Fibroblast of the conjunctiva (primary cell): ENCODE results near the gene PKNOX1.
"Not testable (repeated sequence)": the region's sequence is repeated elsewhere in the genome, so short reads cannot be mapped to it uniquely, and the experiment has no call there.

Experiments
- DNase-seq: peaks from one replicate; pipeline ENCODE4 v3.0.0-alpha.2; 2010; ENCODE audit warnings: low read depth

The PKNOX1 gene

GRCh38 chr21:42956824-42957630 is 17.3 kb upstream of the PKNOX1 start:
- DNase-seq, result no peak

- not testable (repeated sequence) for DNase-seq
These were observed 16.2 kb upstream of the PKNOX1 start for GRCh38 chr21:42958122-42958521.

DNA sequence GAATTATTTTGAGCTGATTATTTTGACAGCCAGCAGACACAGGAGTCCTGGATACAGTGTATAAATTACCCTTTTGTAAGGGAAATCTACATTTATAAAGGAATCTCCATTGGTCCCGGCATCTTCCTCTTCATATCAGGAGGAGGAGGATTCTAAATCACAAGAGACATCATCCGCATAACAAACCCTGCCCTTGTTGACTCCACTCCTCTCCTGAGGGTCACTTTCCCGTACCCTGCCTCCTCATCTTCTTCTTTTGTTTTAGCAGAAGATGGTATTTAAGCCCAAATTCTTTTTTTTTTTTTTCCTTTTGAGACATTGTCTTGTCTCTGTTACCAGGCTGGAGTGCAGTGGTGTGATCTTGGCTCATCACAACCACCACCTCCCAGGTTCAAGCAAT is 14.6 kb upstream of the PKNOX1 start:
- DNase-seq, result no peak

DNA sequence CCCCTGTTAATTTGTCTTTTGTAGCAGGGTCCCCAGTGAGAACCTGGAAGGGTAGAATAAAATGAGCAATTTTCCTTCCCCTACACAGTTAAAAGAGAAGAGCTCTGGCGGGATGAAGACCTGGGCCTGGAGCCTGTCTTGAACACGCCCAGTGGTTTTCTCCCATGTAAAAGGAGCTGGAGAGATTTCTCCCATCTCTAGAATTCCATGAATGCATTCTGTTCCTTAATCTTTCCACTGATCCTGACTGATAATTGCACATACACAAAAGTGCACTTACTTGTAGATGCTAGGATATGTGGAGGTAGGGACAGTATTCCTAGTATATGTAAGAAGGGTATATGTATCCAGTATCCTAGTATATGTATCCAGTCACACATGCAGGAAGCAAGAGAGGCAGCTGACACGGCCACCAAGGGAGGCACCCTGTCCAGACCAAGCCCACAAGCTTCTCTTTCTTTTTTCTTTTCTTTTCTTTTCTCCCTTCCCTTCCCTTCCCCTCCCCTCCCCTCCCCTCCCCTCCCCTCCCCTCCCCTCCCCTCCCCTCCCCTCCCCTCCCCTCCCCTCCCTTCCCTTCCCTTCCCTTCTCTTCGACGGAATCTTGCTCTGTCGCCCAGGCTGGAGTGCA is 11.9 kb upstream of the PKNOX1 start:
- no peak for DNase-seq

- DNase-seq, result no peak
These were observed 10.3 kb upstream of the PKNOX1 start for GRCh38 chr21:42964086-42964485.

GRCh38 chr21:42964546-42965210 is 9.7 kb upstream of the PKNOX1 start:
- DNase-seq, result no peak

DNA sequence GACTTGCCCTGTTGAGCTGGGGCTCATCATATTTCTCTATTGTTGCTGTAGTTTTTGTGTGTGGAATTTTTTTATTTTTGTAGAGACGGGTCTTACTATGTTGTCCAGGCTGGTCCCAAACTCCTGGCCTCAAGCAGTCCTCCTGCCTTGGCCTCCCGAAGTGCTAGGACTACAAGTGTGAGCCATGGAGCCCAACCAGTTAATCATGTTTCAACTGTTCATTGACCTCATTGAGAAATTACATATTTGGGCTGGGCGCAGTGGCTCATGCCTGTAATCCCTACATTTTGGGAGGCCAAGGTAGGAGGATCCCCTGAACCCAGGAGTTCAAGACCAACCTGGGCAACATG is 9.2 kb upstream of the PKNOX1 start:
- DNase-seq, result no peak

- DNase-seq, result not testable (repeated sequence)
These were observed 6.7 kb upstream of the PKNOX1 start for GRCh38 chr21:42967616-42968015.

GRCh38 chr21:42969193-42969600 is 5.2 kb upstream of the PKNOX1 start:
- no peak for DNase-seq

- DNase-seq, result no peak
These were observed 3.3 kb upstream of the PKNOX1 start for GRCh38 chr21:42970946-42971653.

DNA sequence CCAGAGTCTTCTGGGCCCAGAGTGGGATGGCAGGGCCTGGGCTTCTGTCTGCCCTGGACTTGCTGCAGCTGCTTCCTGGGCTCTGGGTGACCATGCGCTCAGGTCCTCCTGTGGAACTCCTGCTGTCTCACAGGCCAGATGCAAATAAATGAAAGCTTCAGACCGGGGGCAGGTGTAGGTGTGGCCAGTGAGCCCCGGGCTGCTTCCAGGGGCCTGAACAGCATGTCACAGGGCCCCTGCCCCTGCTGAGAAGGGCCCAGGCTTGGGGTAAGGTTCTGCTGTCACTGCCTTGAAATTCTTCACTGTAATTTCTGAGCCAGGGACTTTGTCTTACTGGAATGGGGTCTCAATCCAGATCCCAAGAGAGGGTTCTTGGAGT is 2.5 kb upstream of the PKNOX1 start:
- no peak for DNase-seq

GRCh38 chr21:42973309-42973990 is 912 bp upstream of the PKNOX1 start:
- DNase-seq, result no peak

DNA sequence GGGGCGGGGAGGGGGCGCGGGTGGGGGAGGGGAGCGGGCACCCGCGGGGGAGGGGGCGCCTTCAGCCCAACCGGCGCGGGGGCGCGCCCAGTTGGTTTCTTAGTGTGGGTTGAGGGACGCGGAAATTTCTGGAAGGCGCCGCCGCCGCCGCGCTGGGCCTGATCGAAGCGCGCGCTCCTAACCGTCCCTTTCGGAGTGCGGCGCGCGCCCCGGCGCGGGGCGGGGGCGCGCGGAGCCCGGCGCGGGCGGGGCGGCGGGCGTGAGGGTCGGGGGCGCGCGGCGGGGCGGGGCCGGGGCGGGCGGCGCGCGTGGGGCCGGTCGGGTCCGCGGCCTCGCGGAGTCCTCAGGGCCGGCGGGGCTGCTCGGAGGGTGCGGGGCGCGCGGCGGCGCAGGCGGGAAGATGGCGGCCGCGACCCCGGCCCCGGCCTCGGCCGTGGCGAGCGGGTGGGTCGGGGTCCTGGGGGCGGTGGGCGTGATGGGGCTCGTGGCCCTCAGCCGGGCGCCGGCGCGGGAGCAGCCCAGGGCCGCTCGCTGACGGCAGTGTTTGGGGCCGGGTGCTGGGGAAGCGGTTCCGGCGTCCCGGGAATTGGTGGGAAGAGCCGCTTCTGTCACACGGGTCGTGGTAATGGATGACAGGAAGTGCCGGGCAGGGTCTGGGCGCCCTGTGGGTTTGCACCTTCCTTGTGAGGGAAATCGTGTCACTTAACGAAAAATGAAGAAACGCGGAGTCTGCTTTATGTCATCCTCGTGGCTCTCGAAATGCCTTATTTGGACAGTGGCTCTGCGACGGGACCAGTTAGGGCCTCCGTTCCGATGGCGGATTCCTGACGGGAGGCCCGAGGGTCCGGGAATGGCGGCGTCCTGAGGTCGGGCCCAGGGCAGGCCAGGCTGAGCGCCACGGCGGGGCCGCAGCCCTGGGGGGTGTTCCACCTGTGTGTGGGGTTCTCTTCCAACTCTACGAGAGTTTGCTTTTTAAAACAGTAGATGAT is 764 bp downstream of the PKNOX1 start:
- no peak for DNase-seq

DNA sequence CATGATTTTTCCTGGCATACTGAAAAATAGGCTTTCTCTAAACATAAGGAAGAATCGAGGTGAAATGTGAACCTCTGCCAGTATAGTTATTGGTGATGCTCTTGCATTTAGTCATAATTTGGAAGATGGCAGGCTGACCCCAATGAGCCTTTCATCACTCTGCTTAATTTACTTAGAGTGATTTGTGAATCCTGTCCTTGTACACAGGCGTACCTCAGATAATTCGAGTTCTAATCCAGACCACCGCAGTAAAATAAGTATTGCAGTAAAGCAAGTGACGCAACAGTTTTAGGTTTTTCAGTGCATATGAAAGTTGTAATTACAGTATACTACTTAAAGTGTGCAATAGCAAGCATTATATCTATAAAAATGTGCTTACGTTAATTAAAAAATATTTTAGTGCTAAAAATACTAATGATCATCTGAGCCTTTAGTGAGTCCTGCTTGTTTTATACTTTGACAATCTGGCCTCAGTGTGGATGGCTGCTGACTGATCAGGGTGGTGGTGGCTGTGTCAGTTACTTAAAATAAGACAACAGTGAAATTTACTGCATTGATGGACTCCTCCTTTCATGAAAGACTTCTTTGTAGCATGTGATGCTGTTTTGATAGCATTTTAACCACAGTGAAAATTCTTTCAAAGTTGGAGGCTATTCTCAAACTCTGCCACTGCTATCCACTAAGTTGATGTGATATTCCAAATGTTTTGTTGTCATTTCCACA is 1.7 kb downstream of the PKNOX1 start:
- DNase-seq, result no peak

DNA sequence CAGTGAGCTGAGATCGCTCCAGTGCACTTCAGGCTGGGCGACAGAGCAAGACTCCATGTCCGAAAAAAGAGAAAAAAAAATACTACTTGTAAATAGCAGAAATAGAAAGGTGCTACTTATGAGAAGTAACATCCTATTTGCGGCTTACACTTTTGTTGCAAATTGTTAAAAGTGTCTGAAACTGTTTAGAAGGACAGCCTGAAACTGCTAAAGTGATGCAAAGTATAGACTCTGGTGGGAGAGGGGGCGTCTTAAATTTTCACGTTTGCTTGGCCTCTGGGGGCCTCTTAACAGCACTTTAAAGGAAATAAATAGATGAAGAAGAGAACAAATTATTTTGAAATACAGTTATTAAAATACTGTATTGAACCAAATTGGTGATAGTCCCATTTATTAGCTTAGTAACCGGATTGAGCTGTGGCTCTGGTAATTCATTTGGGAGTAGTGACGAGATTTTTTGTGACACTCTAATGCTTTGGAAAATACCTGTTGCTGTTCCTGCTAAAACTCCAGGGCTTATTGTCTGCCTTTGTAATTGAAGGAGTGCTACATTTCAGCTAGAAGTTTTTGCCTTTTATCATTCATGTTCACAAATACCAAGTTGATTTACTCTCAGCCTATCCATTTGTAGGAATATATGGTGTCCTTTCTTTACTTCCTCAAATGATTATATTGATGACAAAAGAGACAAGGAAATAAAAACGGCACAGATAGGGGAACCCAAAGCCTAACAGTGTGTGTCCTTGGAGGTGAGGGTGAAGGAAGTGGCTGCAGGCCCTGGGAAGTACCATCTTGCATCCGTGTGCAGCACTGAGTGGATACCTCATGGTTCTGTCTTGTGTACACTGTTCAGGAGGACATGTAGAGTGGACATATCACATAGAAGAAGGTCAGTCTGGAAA is 6.2 kb downstream of the PKNOX1 start:
- no peak for DNase-seq

DNA sequence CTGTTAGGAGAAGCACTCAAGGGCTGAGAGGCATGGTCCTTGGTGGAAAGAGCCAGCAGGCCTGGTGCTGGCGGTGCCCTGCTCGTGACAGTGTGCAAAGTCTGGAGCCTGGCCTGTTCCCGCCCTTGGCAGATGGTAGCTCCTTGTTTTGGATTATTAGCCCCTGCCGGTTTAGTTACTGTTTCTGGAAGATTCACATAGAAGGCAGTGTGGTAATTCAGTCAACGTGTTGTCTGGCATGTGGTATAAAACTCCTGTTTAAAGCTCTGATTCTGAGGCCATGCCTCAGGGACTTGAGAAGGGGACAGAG is 6.8 kb downstream of the PKNOX1 start:
- no peak for DNase-seq

DNA sequence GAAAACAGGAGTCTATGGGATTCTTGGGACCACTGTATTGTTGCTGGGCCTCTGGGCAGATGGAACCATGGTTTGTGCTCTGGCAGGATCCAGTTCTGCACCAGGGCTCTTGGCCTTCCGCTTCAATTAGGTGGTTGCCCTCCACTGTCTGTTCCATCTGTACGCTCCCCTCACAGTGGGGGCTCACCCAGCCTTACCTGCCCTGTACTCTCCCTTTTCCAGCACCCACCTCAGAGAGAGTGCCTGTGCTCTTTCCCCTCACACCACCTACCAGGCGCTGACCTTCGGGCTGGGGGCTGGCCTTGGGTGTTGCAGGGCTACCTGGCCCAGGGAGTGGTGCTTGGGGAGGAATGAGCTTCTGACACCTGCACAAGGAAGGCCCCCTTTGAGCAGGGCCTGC is 7.5 kb downstream of the PKNOX1 start:
- DNase-seq, result no peak

GRCh38 chr21:42983103-42983502 is 8.7 kb downstream of the PKNOX1 start:
- DNase-seq, result no peak

DNA sequence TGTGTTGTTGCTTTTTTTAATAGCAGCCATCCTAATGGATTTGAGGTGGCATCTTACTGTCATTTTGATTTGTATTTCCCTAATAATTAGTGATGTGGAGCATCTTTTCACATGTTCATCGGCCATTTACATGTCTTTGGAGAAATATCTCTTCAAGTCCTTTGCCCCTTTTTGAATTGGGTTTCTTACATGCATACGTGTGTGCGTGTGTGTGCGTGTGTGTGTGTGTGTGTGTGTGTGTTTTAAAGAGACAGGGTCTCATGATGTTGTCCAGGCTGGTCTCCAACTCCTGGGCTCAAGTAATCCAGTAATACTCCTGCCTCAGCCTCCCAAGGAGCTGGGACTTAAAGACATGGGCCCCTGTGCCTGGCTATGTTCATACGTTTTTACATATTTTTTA is 9.5 kb downstream of the PKNOX1 start:
- no peak for DNase-seq
